Keratinocyte (primary cell): ENCODE measurements around the gene TYW3. TPM values are rescaled to one million over a fixed set of nuclear protein-coding genes. Genes with fewer than 3 reads are reported as not detected.

Source experiments
- DNase-seq: peaks from one replicate; pipeline ENCODE4 v3.0.0-alpha.2; 2011; ENCODE audit warnings: low read depth, missing footprints, low spot score
- FAIRE-seq: peaks from 2 replicates; lab custom pipeline; 2011; peaks lifted over from hg19 to GRCh38; lab: Jason Lieb, UNC
- H2AFZ ChIP-seq: 2 replicates; pipeline ENCODE4 v1.6.0; 2012; ENCODE audit warnings: low read length, control low read depth, inconsistent platforms; ENCODE audit not compliant: control insufficient read depth
- H3K27ac ChIP-seq: 2 replicates; pipeline ENCODE4 v1.5.1; 2011; ENCODE audit warnings: low read length; ENCODE audit not compliant: control insufficient read depth, insufficient read depth
- H3K27me3 ChIP-seq: 3 replicates; pipeline ENCODE4 v1.6.0; 2011; ENCODE audit warnings: low read length; ENCODE audit not compliant: control insufficient read depth, insufficient read depth; ENCODE audit errors: extremely low read depth
- H3K36me3 ChIP-seq, 2 experiments: 2 replicates in 1 of 2; 3 replicates in 1 of 2; pipeline ENCODE4 v1.5.1; 2011; ENCODE audit warnings: low read length in 2 of 2, mild to moderate bottlenecking in 1 of 2; ENCODE audit not compliant: control insufficient read depth in 2 of 2, insufficient read depth in 2 of 2; ENCODE audit errors: extremely low read depth in 1 of 2
- H3K4me1 ChIP-seq: 3 replicates; pipeline ENCODE4 v1.5.1; 2011; ENCODE audit warnings: low read length; ENCODE audit not compliant: control insufficient read depth, insufficient read depth; ENCODE audit errors: extremely low read depth
- H3K4me2 ChIP-seq: 3 replicates; pipeline ENCODE4 v1.6.0; 2011; ENCODE audit warnings: low read depth, low read length; ENCODE audit not compliant: control insufficient read depth, insufficient read depth; ENCODE audit errors: extremely low read depth
- H3K4me3 ChIP-seq, 3 experiments: fragments of 200-600 bp in 1 of 3; sonication (generic) in 1 of 3; 2 replicates in 2 of 3; 3 replicates in 1 of 3; pipeline ENCODE4 v1.5.1; 2011 to 2016; ENCODE audit warnings: low read length in 3 of 3, mild to moderate bottlenecking in 3 of 3, control low read depth in 2 of 3, inconsistent platforms in 1 of 3, low read depth in 1 of 3, mixed read lengths in 1 of 3, mixed run types in 1 of 3, moderate library complexity in 1 of 3; ENCODE audit not compliant: control insufficient read depth in 2 of 3, insufficient read depth in 2 of 3; ENCODE audit errors: extremely low read depth in 1 of 3
- H3K79me2 ChIP-seq: 2 replicates; pipeline ENCODE4 v1.6.0; 2012; ENCODE audit warnings: low read length; ENCODE audit not compliant: control insufficient read depth, insufficient read depth
- H3K9ac ChIP-seq: 3 replicates; pipeline ENCODE4 v1.6.0; 2011; ENCODE audit warnings: low read length; ENCODE audit not compliant: control insufficient read depth, insufficient read depth; ENCODE audit errors: extremely low read depth
- H3K9me1 ChIP-seq: 3 replicates; pipeline ENCODE4 v1.6.0; 2011; ENCODE audit warnings: low read length; ENCODE audit not compliant: control insufficient read depth, insufficient read depth; ENCODE audit errors: extremely low read depth
- H3K9me3 ChIP-seq: 2 replicates; pipeline ENCODE4 v1.5.1; 2012; ENCODE audit warnings: low read depth, low read length; ENCODE audit not compliant: control insufficient read depth
- H4K20me1 ChIP-seq: 3 replicates; pipeline ENCODE4 v1.6.0; 2011; ENCODE audit warnings: low read length; ENCODE audit not compliant: control insufficient read depth, insufficient read depth; ENCODE audit errors: extremely low read depth
- EZH2 ChIP-seq: IDR thresholded peaks from one replicate; pipeline ENCODE4 v1.6.1; 2012; ENCODE audit warnings: inconsistent platforms, mild to moderate bottlenecking, low read length, moderate library complexity
- dilution Hi-C: fragments of 300-500 bp; cut with MboI; formaldehyde crosslinking; loops from one replicate; pipeline ENCODE4 v1.7.0; 2020; ENCODE audit warnings: low sequenced_read_pairs; ENCODE audit not compliant: extremely low pct_ligation_motif_present
- polyA plus RNA-seq, 5 experiments: library from polyadenylated mRNA; depleted of rRNA in 3 of 5; stranded (reverse) in 3 of 5; stranded (forward) in 1 of 5; unstranded in 1 of 5; fragments of >200 nt; gene quantifications; 1 replicate in 1 of 5; 2 replicates in 3 of 5; 3 replicates in 1 of 5; pipeline versions ENCODE4 v1.2.1 to v1.2.3, GENCODE V29; 2011 to 2012; ENCODE audit warnings: missing spikeins in 2 of 5, low read depth in 1 of 5, low replicate concordance in 1 of 5
- TF ChIP-seq, protein P1 (sequence below), 3 experiments: IDR thresholded peaks in 1 of 3; conservative IDR thresholded peaks in 1 of 3; optimal IDR thresholded peaks in 1 of 3; 2 replicates in 2 of 3; 3 replicates in 1 of 3; pipeline versions ENCODE3 to v1.5.1; 2011; ENCODE audit warnings: low read length in 3 of 3, mild to moderate bottlenecking in 3 of 3, moderate library complexity in 2 of 3, control low read depth in 1 of 3, inconsistent platforms in 1 of 3; ENCODE audit not compliant: insufficient read depth in 2 of 3; ENCODE audit errors: extremely low read depth in 1 of 3

TYW3 gene
- polyA plus RNA-seq, 1 donor (not counting 4 experiments of a cell fraction or from before 2014, with no cell fraction given), result 25.9 TPM

DNA sequence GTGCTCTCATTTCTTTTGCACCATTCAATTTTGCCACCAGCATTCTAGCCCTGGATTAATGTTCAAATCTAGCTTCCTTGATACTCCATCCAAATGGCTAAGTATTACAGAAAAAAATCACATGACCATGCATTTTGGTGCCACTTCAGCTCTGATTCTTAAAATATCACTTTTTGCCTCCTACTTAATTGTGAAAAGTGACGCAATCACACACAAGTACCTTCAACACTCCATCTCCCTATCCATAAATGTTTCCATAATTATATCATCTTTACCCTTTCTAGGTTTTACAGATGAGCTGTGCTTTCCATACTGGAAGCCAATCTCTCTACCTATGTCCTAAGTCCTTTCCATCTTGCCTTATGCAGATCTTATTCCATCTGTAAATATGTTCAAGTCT lies 16.1 kb upstream of the TYW3 start:
- peaks cover 0 to 2% of the 10 kb centered on the region in 2 experiments for H3K36me3 ChIP-seq
- H3K4me2 ChIP-seq, result no peak overlapping the region
- no peaks in the 10 kb centered on the region for H3K79me2 ChIP-seq
- TF ChIP-seq, protein P1, sequence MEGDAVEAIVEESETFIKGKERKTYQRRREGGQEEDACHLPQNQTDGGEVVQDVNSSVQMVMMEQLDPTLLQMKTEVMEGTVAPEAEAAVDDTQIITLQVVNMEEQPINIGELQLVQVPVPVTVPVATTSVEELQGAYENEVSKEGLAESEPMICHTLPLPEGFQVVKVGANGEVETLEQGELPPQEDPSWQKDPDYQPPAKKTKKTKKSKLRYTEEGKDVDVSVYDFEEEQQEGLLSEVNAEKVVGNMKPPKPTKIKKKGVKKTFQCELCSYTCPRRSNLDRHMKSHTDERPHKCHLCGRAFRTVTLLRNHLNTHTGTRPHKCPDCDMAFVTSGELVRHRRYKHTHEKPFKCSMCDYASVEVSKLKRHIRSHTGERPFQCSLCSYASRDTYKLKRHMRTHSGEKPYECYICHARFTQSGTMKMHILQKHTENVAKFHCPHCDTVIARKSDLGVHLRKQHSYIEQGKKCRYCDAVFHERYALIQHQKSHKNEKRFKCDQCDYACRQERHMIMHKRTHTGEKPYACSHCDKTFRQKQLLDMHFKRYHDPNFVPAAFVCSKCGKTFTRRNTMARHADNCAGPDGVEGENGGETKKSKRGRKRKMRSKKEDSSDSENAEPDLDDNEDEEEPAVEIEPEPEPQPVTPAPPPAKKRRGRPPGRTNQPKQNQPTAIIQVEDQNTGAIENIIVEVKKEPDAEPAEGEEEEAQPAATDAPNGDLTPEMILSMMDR (optimal IDR thresholded peaks at IDR 0.05 in 1 of 3, IDR thresholded peaks at IDR 0.05 in 1 of 3, conservative IDR thresholded peaks at IDR 0.05 in 1 of 3; ENCODE audit: extremely low read depth in 1 of 3, insufficient read depth in 2 of 3, low read length in 3 of 3), result no peak
- TF ChIP-seq EZH2, result no peak
- no peaks in the 10 kb centered on the region for H3K4me1 ChIP-seq
- dilution Hi-C loops, result no loop called here
- no peaks in the 10 kb centered on the region for H4K20me1 ChIP-seq
- no peak overlapping the region for H2AFZ ChIP-seq
- FAIRE-seq (no peak), DNase-seq (no peak)
- H3K9me1 ChIP-seq, result no peaks in the 10 kb centered on the region
- H3K9ac ChIP-seq, result no peak overlapping the region
- no peaks in the 10 kb centered on the region for H3K9me3 ChIP-seq
- H3K27me3 ChIP-seq, result no peaks in the 10 kb centered on the region
- no peak overlapping the region for H3K4me3 ChIP-seq
- H3K27ac ChIP-seq, result no peak overlapping the region

DNA sequence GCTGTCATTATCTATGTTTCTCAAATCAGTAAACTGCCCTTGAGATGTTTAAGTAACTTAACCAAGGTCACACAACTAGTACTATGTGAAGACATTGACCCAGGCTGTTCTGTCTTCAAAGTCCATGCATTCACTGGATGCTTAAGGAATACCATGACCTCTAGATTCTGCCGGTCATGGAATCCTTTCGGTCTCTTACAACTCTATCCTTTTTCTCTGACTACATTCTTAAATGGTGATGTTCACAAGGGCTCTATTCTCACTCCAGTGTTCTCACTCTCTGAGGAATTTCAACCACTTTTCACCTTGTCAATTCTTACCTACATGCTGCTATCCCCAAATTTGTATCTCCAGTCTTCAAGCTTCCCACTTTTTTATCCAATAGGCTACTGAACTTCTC lies 15.3 kb upstream of the TYW3 start:
- no peak overlapping the region for H2AFZ ChIP-seq
- dilution Hi-C loops, result no loop called here
- H3K4me2 ChIP-seq, result no peak overlapping the region
- no peak for DNase-seq
- no peak overlapping the region for H3K9ac ChIP-seq
- no peaks in the 10 kb centered on the region for H3K79me2 ChIP-seq
- H3K4me1 ChIP-seq, result no peaks in the 10 kb centered on the region
- H3K4me3 ChIP-seq, result no peak overlapping the region
- H3K27ac ChIP-seq, result no peak overlapping the region
- no peaks in the 10 kb centered on the region for H3K9me3 ChIP-seq
- no peaks in the 10 kb centered on the region for H3K9me1 ChIP-seq
- no peaks in the 10 kb centered on the region for H3K27me3 ChIP-seq
- TF ChIP-seq, protein P1 (optimal IDR thresholded peaks at IDR 0.05 in 1 of 3, IDR thresholded peaks at IDR 0.05 in 1 of 3, conservative IDR thresholded peaks at IDR 0.05 in 1 of 3; ENCODE audit: extremely low read depth in 1 of 3, insufficient read depth in 2 of 3, low read length in 3 of 3), result no peak
- TF ChIP-seq EZH2, result no peak
- FAIRE-seq, result no peak
- H4K20me1 ChIP-seq, result no peaks in the 10 kb centered on the region
- H3K36me3 ChIP-seq, result peaks cover 0 to 4% of the 10 kb centered on the region in 2 experiments
